ENCODE results near the gene CASQ2.

DNA sequence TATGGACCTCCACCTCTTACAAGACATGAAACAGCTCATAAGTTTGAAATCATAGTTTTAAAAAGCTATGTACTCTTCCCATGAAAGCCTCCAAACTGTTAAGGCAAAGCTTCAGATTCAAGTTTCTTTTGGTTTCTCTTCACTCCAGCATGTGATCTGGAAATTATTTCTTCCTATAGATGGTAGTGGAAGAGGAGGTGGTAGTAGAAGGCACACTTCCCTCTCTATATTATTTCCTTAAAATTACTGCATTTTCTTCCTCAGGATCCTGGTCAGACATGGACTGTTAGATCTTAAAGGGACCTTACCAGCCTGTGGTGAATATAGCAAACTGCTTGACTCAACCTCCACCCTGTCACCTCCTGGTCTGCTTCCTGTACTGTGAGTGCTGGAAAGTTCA, 40.6 kb upstream of the CASQ2 start:
- TF ChIP-seq, protein P1, sequence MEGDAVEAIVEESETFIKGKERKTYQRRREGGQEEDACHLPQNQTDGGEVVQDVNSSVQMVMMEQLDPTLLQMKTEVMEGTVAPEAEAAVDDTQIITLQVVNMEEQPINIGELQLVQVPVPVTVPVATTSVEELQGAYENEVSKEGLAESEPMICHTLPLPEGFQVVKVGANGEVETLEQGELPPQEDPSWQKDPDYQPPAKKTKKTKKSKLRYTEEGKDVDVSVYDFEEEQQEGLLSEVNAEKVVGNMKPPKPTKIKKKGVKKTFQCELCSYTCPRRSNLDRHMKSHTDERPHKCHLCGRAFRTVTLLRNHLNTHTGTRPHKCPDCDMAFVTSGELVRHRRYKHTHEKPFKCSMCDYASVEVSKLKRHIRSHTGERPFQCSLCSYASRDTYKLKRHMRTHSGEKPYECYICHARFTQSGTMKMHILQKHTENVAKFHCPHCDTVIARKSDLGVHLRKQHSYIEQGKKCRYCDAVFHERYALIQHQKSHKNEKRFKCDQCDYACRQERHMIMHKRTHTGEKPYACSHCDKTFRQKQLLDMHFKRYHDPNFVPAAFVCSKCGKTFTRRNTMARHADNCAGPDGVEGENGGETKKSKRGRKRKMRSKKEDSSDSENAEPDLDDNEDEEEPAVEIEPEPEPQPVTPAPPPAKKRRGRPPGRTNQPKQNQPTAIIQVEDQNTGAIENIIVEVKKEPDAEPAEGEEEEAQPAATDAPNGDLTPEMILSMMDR (IDR thresholded peaks at IDR 0.05; ENCODE audit: extremely low read depth in 1 of 2, insufficient read depth in 1 of 2, low read depth in 1 of 2, low read length in 2 of 2): no peak
- TF ChIP-seq POLR2AphosphoS5 (IDR thresholded peaks at IDR 0.05; ENCODE audit: insufficient read depth, low read depth, low read length) (no peak), POLR2A (IDR thresholded peaks at IDR 0.05; ENCODE audit: low read depth, low read length) (no peak), GATA2 (IDR thresholded peaks at IDR 0.05; ENCODE audit: insufficient read depth, insufficient read length, low read depth, low read length) (no peak), EZH2 (IDR thresholded peaks at IDR 0.05; ENCODE audit: borderline replicate concordance, low read depth, low read length, severe bottlenecking) (no peak), FOS (IDR thresholded peaks at IDR 0.05; ENCODE audit: borderline replicate concordance, insufficient read depth, low read length) (no peak), JUN (IDR thresholded peaks at IDR 0.05; ENCODE audit: borderline replicate concordance, insufficient read depth, insufficient read length, low read depth) (no peak)
- TF ChIP-seq, protein P2, sequence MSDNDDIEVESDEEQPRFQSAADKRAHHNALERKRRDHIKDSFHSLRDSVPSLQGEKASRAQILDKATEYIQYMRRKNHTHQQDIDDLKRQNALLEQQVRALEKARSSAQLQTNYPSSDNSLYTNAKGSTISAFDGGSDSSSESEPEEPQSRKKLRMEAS (IDR thresholded peaks at IDR 0.05; ENCODE audit: insufficient read depth, insufficient read length): no peak

Data from endothelial cell of umbilical vein (primary cell).